8988T (cell line): ENCODE data around the gene CALR.
"Not testable (repeated sequence)": the region's sequence is repeated elsewhere in the genome, so short reads cannot be mapped to it uniquely, and the experiment has no call there.

Experiments used
- DNase-seq: peaks from one replicate; pipeline ENCODE4 v3.0.0; 2011

CALR gene

DNA sequence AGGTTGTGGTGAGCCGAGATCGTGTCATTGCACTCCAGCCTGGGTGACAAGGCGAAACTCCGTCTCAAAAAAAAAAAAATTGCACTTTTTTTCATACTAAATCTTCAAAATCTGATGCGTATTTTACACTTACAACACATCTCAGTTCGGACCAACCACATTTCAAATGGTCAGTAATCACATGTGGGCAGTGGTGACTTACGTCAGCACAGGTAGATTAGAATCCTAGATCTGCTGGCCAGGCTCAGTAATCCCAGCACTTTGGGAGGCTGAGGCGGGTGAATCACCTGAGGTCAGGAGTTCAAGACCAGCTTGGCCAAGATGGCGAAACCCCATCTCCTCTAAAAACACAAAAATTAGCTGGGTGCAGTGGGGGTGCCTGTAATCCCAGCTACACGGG is 3.3 kb upstream of the CALR start:
- DNase-seq: no peak

GRCh38 chr19:12936582-12936981 is 1.8 kb upstream of the CALR start:
- no peak for DNase-seq

GRCh38 chr19:12937093-12937926 is 1.1 kb upstream of the CALR start:
- no peak for DNase-seq

DNA sequence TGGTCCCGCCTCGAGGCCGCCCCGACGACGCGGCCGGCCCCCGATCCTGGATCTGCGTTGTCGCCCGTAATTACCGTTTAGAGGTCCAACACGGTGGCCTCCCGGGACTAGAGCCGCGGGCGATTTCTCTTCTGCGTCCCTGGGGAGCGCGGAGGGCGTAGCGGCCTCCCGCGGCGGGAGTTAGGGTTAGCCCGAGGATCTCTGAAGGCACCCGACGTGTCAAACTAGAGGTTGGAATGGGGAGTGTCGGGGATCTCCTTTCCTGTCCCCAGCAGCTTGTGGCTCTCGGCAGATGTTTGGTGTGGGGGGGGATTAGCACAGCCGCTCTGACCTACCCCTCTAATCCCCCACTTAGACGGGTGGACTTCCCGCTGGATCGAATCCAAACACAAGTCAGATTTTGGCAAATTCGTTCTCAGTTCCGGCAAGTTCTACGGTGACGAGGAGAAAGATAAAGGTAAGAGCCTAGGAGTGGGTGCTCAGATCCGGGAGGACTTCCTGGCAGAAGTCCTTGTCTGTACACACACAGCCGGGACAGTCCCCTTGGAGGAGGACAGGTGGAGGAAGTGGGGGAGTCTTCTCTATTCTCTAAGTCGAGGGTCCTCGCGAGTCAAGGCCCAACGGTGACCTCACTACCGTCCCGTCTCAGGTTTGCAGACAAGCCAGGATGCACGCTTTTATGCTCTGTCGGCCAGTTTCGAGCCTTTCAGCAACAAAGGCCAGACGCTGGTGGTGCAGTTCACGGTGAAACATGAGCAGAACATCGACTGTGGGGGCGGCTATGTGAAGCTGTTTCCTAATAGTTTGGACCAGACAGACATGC is 581 bp downstream of the CALR start:
- no peak for DNase-seq

GRCh38 chr19:12939975-12940423 is 1.6 kb downstream of the CALR start:
- DNase-seq: no peak

DNA sequence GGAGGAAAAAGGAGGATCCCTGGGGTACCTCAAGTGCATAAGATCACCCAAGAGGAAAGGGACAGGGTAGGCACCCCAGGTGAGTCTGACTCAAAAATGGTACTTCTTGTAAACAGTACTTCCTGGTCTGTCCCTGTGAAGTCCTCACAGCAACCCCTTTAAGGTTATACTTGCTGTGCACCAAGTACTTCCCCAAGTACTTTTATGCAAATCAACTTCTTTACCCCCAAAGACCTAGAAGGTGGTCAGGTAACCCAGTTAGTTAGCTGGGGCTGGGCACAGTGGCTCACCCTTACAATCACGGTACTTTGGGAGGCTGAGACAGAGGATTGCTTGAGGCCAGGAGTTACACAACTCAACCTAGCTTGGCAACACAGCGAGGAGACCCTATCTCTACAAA is 2.5 kb downstream of the CALR start:
- DNase-seq: no peak

DNA sequence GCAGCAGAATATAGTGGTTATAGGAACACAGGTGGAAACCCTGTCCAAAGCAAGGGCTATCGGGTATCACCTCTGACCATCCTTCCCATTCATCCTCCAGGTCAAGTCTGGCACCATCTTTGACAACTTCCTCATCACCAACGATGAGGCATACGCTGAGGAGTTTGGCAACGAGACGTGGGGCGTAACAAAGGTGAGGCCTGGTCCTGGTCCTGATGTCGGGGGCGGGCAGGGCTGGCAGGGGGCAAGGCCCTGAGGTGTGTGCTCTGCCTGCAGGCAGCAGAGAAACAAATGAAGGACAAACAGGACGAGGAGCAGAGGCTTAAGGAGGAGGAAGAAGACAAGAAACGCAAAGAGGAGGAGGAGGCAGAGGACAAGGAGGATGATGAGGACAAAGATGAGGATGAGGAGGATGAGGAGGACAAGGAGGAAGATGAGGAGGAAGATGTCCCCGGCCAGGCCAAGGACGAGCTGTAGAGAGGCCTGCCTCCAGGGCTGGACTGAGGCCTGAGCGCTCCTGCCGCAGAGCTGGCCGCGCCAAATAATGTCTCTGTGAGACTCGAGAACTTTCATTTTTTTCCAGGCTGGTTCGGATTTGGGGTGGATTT is 5.1 kb downstream of the CALR start:
- DNase-seq: no peak

GRCh38 chr19:12944104-12944674 is 5.8 kb downstream of the CALR start:
- no peak for DNase-seq

DNA sequence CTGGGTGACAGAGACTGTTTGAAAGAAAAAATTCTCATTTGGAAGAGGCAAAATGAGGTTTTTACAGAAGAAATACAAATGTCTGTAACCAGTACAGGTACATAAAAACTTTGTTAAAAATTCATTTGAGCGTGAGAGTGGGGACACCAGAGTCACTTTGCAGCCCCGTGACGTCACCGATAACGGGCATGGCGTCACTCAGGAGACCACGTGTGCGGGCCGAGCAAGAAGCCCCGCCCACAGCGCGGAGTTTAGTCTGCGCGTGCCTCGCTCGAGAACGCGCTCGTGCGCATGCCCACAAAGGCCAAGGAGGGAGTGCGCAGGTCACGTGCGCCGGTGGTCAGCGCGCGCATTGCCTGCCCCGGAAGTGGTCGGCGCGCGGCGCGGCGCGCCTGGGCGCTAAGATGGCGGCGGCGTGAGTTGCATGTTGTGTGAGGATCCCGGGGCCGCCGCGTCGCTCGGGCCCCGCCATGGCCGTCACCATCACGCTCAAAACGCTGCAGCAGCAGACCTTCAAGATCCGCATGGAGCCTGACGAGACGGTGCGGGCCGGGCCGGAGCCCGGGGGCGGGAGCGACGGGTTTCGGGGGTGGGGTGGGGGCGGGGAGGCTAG is 7.2 kb downstream of the CALR start, which contains the start of gene RAD23A:
TSS of gene RAD23A (plus strand) at position 384 of the 613 bp plus-strand sequence. CDS start at position 471, 87 bp downstream.
- peak; percentile 70 for DNase-seq

- DNase-seq: no peak
Observed at GRCh38 chr19:12946092-12946721, 7.8 kb downstream of the CALR start.

DNA sequence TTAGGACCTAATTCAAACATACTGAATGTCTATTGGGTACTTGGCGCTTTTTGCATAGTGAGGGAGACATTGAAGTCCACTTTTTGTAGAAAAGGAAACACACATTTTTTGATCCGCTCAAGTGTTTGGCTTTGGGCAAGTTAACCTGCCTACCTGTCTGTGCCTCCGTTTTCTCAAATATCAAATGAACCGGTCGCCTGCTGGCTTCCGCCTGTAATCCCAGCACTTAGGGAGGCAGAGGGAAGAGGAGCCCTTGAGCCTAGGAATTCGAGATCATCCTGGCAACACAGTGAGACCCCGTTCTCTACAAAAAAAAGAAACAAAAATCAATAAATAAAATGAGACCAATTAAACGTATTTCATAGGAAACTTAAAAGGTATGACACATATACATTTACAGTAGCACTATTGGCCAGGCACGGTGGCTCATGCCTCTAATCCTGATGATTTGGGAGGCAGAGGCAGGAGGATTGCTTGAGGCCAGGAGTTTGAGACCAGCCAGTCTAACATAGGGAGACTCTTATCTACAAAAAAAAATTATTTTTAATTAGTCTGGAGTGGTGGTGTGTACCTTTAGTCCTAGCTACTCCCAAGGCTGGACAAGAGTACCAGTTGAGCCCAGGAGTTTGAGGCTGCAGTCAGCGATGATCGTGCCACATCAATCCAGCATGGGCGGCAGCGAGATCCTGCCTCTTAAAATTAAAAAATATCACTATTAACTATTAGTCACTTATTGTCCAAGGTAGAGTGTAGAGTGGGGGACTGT is 8.5 kb downstream of the CALR start:
- DNase-seq: no peak

DNA sequence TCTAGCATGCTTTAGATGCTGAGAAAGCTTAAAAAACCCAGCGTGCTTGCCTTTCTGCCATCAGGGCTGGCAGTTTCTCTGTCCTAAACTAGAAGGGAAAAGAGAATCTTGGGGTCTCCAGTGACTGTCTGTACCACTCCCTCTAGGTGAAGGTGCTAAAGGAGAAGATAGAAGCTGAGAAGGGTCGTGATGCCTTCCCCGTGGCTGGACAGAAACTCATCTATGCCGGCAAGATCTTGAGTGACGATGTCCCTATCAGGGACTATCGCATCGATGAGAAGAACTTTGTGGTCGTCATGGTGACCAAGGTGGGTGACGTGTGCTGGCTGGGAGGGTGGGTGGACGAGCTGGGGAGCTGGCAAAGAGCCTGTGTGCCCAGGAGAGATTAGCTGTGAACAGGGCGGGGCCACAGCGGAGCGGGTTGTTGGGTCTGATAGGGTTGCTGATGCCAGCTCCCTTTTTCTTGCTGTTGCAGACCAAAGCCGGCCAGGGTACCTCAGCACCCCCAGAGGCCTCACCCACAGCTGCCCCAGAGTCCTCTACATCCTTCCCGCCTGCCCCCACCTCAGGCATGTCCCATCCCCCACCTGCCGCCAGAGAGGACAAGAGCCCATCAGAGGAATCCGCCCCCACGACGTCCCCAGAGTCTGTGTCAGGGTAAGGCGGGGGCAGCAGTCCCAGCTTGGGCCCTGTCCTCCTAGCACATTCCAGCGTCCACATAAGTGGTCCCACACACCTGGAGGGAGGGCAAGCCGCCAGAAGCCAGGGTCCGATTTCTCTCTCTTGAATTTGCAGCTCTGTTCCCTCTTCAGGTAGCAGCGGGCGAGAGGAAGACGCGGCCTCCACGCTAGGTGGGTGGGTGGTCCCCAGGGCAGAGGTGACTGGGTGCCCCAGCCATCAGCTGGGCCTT is 9.5 kb downstream of the CALR start:
- no peak for DNase-seq

DNA sequence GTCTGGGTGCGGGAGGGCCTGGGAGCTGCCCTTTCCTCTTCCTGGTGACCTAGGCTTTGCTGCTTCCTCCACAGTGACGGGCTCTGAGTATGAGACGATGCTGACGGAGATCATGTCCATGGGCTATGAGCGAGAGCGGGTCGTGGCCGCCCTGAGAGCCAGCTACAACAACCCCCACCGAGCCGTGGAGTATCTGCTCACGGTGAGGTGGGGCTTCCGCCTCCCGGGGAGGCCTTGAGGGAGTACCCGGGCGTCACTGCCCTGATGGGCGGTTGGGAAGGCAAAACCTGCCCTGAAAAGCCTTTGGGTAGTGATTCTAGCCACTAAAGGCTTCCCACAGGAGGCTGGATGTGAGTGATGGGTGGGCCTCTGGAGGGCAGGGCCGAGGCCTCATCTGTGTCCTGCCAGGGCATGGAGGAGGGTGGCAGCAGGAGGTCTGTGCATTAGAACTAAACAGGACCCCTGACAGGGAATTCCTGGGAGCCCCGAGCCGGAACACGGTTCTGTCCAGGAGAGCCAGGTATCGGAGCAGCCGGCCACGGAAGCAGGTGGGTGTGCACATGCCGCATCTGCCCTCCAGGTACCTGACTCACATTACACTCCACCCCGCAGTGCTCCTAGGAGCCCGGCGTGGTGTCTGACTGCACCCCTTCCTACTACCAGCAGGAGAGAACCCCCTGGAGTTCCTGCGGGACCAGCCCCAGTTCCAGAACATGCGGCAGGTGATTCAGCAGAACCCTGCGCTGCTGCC is 10.4 kb downstream of the CALR start:
- no peak for DNase-seq

GRCh38 chr19:12949363-12950283 is 11.2 kb downstream of the CALR start:
- no peak for DNase-seq

DNA sequence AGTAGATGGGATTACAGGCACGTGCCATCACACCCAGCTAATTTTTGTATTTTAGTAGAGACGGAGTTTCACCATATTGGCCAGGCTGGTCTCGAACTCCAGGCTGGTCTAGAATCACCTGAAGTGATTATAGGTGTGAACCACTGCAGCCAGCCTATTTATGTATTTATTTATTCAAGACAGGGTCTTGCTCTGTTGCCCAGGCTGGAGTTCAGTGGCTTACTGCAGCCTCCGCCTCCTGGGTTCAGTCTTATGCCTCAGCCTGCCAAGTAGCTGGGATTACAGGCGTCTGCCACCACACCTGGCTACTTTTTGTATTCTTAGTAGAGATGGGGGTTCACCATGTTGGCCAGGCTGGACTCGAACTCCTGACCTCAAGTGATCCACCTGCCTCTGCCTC is 13.6 kb downstream of the CALR start:
- not testable (repeated sequence) for DNase-seq

DNA sequence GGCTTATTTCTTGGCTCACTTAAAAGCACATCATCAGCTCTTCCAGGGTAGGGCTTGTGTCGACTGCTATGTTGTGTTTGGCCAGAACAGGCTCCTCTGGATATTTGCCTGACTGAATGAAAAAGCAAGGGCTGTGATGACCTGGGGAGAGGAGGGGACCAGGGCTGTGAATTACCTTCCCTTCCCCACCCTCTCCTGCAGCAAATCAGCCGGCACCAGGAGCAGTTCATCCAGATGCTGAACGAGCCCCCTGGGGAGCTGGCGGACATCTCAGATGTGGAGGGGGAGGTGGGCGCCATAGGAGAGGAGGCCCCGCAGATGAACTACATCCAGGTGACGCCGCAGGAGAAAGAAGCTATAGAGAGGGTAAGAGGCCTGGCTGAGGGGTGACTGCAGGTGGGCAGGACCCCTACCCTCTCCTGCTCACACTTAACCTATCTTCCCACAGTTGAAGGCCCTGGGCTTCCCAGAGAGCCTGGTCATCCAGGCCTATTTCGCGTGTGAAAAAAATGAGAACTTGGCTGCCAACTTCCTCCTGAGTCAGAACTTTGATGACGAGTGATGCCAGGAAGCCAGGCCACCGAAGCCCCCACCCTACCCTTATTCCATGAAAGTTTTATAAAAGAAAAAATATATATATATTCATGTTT is 14.2 kb downstream of the CALR start:
- DNase-seq: no peak

- DNase-seq: no peak
Observed at GRCh38 chr19:12953138-12953798, 14.9 kb downstream of the CALR start.
